IPS-18c (cell line): Measurements from ENCODE around the gene SLF1.

Source experiments
- H3K4me3 ChIP-seq: 2 replicates; pipeline ENCODE4 v1.7.0; 2013; ENCODE audit warnings: low read depth, mild to moderate bottlenecking, low read length, moderate library complexity; ENCODE audit not compliant: insufficient read depth
- H3K9me3 ChIP-seq: one replicate; pipeline ENCODE4 v1.6.1; 2013; ENCODE audit warnings: mild to moderate bottlenecking, low read length, moderate library complexity; ENCODE audit not compliant: control insufficient read depth, insufficient read depth

Gene SLF1

GRCh38 chr5:94645053-94645452, 26.6 kb downstream of the SLF1 start:
- Histone ChIP-seq H3K9me3 (no peaks in the 10 kb centered on the region), H3K4me3 (no peak overlapping the region)

DNA sequence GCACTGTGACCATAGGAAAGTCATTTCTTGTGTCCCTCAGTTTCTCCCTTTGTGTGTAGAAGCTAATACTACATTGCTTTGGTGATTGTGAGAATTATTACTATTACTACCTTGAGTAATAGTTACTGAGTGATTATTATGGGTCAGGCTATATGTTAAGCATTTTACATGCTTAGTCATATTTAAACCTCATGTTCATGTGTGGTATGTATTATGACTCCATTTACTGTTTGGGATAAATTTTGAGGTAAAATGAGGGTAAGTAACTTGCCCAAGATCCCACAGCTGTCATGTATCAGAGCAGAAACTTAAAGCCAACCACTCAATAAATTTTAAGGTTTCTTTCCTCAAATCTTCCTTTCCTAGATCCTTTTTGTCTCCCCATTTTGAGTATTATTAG, 28.3 kb downstream of the SLF1 start:
- Histone ChIP-seq H3K4me3 (no peak overlapping the region), H3K9me3 (no peaks in the 10 kb centered on the region)

GRCh38 chr5:94649874-94650273, 31.4 kb downstream of the SLF1 start:
- Histone ChIP-seq H3K4me3 (no peak overlapping the region), H3K9me3 (no peaks in the 10 kb centered on the region)

DNA sequence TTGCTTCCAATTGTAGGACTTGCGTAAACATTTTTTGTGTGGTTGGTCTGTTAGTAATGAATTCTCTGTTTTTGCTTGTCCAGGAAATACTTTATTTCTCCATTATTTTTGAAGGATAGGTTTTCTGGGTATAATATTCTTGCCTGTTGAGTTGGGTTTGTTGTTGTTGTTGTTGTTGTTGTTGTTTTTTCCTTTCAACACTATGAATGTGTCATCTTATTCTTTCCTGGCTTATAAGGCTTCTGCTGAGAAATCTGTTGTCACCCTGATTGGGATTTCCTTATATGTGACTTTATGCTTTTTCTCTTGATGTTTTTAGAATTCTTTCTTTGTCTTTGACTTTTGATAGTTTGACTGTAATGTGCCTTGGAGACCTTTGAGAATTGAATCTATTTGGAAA, 39.8 kb downstream of the SLF1 start:
- H3K9me3 ChIP-seq = no peaks in the 10 kb centered on the region
- no peak overlapping the region for H3K4me3 ChIP-seq

DNA sequence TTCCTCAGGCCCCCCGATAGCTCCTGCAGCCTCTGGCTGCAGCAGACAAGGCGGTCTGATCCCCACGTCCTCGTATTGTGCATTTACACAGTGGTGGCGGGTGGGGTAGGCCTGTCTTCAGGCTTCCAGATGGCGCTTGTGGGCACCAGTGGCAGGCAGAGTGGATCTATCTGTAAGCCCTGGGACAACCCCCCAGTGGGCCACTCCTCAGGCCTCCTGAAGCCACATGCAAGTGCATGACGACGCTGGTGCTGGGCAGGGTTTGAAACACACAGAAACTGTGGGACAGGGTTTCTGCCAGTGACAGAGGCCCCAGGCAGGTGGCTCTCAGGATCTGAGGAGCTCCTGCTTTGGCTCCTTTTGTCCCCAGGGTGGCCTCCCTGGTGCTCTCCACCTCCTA, 42.0 kb downstream of the SLF1 start:
- H3K9me3 ChIP-seq = no peaks in the 10 kb centered on the region
- no peak overlapping the region for H3K4me3 ChIP-seq

DNA sequence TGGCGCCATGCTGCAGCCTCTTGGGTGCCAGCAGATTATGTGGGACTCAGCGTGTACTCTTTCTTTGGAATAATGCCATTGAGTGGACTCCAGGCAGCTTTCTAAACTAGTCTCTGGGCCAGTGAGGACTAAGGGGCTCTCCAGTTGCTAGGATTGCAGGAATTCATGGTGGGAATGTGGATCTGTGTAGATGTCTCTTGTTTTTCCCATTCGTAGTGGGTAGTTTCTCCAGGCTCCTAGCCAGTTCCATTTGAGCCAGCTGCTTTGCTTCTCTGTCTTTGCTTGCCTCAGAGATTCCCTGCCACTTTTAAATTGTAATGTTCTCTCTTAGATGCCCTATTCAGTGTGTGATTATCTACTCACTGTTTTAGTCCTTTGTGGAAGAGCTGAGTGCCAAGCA, 42.6 kb downstream of the SLF1 start:
- no peak overlapping the region for H3K4me3 ChIP-seq
- no peaks in the 10 kb centered on the region for H3K9me3 ChIP-seq

GRCh38 chr5:94667937-94668336, 49.5 kb downstream of the SLF1 start:
- Histone ChIP-seq H3K9me3 (no peaks in the 10 kb centered on the region), H3K4me3 (no peak overlapping the region)

DNA sequence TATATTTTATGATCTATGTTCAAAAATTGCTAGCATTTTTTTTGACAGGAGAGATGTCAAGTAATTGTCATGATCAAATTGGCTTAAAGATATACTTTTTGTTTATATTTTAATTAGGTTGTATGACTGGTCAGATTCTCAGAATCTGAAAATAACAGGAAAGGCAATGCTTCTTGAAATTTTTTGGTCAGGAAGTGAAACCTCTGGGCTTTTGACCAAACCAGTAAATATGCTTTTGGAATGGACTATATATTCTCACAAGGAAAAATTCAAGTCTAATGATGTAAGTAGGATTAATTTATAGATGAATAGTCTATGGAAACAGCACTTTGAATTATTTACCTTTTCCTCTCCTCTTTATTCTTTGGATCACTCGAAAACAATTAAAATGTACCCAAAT, 52.3 kb downstream of the SLF1 start:
- no peaks in the 10 kb centered on the region for H3K9me3 ChIP-seq
- no peak overlapping the region for H3K4me3 ChIP-seq

DNA sequence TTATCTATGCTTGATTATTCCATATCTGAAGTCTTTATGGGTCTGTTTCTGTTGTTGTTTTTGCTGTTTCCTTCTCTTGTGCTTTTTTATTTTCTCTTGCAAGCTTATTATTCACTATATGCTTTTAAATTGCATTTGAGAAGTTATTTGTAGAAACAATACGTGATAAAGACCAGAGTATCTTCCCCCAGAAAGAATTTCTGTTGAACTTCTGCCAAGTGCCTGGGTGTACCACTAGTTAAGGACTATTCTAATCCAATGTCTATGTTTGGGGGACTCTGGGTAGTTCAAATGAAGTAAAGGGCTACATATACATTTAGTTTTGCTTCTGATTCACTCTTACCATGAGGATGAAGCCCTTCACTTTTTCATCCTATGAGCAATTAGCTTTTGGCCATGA, 54.3 kb downstream of the SLF1 start:
- Histone ChIP-seq H3K9me3 (no peaks in the 10 kb centered on the region), H3K4me3 (no peak overlapping the region)

DNA sequence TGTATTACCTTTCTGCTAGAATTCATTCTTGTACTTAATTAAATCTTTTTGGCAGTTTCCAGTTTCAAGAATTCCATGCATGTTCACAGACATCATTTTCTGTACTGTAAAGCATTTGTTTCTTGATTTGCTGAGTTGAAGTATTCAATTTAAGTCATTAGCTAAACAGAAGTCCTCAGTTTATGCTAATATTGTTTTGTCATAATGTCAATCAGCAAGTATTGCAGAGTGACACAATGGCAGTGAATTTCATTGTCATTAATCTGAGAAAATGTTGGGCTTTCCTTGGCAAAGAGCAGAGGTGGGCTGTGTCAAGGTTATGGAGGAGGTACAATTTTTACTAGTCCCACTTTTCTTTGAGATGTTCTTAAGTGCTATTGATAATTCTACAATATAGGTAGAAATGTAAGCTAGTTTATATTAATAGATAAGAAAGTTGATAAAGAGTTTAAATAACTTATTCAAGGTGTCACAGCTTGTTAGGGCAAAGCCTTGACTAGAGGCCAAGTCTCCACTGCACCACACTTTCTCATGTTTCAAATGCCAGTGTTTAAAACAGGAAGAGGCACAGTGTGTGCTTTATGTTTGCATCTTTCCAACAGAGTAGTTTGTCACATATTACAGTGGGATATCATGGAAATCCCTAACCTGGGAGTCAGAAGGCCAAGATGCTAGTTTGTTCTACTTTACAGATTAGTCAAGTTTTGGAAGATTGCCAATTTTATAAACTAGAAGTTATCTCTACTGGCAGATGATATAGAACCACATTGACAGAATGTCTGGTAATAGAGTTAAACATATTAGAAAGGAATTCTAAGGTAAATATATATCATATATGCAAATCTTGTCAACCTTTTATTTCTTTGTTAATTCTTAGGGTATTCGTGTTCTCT, 56.3 kb downstream of the SLF1 start:
- Histone ChIP-seq H3K4me3 (no peak overlapping the region), H3K9me3 (no peaks in the 10 kb centered on the region)

GRCh38 chr5:94675965-94676618, 57.6 kb downstream of the SLF1 start:
- no peaks in the 10 kb centered on the region for H3K9me3 ChIP-seq
- H3K4me3 ChIP-seq = no peak overlapping the region

GRCh38 chr5:94682814-94683520, 64.5 kb downstream of the SLF1 start:
- Histone ChIP-seq H3K9me3 (no peaks in the 10 kb centered on the region), H3K4me3 (no peak overlapping the region)

GRCh38 chr5:94689908-94690307, 71.4 kb downstream of the SLF1 start:
- no peak overlapping the region for H3K4me3 ChIP-seq
- no peaks in the 10 kb centered on the region for H3K9me3 ChIP-seq

- H3K4me3 ChIP-seq = no peak overlapping the region
Measured at GRCh38 chr5:94690778-94691177, 72.3 kb downstream of the SLF1 start.

DNA sequence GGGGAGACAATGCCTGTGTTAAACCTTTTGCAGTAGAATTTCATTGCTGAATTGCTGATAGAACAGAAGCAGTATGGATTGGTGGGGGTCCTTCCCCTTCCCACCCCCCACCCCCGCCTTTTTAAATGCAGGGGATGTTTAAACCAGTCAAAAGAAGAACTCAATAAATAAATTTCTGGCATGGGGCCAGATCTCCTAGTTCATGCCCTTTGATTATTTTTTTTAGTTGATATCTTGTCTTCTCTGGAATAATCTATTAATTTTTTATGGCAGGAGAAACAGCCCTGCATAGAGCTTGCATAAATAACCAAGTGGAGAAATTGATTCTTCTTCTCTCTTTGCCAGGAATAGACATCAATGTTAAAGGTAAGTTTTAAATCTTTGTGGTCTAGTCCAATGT, 72.8 kb downstream of the SLF1 start:
- H3K4me3 ChIP-seq = no peak overlapping the region
- no peaks in the 10 kb centered on the region for H3K9me3 ChIP-seq

More at GRCh38 chr5:94690778-94691177, 72.3 kb downstream of the SLF1 start:
- H3K9me3 ChIP-seq = no peaks in the 10 kb centered on the region

DNA sequence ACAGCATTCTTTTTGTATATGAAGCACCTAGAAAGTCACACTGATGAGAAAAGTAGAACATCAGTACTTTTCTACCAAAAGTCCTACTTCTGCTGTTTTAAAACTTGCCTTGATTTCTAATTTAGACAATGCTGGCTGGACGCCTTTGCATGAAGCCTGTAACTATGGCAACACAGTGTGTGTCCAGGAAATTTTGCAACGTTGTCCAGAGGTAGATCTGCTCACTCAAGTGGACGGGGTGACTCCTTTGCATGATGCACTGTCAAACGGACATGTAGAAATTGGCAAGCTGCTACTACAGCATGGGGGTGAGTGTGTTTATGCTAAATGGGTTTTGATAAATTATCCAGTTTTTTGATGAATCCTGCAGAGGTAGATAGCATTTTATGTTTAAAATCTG, 73.5 kb downstream of the SLF1 start:
- Histone ChIP-seq H3K9me3 (no peaks in the 10 kb centered on the region), H3K4me3 (no peak overlapping the region)

DNA sequence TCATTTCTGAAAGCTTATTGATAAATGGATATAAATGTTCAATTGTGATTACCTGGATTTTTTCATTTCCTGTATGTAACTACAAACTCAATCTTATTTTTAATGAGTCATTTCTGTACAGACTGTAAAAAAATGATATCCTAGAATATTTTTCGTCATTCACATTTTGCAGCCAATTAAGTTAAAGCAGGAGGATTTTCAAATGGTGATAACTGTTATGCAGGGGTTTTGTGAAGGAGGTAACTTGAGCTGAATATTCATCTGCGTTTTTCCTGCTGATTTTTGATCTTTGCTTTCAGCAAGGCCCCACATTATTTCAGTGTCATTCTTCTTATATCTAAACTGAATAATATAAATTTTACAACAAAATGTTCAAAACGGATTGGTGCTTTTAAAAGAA, 74.1 kb downstream of the SLF1 start:
- Histone ChIP-seq H3K9me3 (no peaks in the 10 kb centered on the region), H3K4me3 (no peak overlapping the region)
